GM08714 (cell line): ENCODE measurements around the gene LGALS12.
"Not testable (repeated sequence)": the region's sequence is repeated elsewhere in the genome, so short reads cannot be mapped to it uniquely, and the experiment has no call there.

Source experiments
- H3K4me3 ChIP-seq: fragments of 200-500 bp; sonication (Bioruptor generic); 2 replicates; pipeline ENCODE4 v1.5.1; 2014; ENCODE audit warnings: mild to moderate bottlenecking, low read length, inconsistent platforms
- ZNF274 ChIP-seq: IDR thresholded peaks from 2 replicates; pipeline ENCODE4 v1.6.1; 2012; ENCODE audit warnings: mild to moderate bottlenecking, low read depth, low read length

LGALS12 gene

DNA sequence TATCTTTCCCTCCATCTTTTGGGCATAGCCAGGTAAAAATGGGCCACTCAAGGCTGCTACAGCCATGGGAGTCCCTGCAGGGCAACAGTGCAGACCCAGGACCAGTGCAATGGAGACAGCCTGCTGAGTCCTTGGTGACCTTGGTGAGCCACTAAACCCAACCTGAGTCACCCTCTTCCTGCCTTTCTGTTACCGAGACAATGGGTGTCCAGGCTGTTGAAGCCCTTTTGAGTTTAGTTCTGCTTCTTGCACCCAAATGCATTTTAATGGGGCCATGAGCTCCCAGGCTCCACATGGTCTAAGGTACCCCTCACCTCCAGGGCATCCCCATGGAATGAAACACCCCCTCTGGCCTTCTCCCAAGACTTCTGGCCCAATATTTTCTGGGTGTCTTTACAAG is 29.9 kb downstream of the LGALS12 start:
- no peak overlapping the region for H3K4me3 ChIP-seq
- no peak for TF ChIP-seq ZNF274

DNA sequence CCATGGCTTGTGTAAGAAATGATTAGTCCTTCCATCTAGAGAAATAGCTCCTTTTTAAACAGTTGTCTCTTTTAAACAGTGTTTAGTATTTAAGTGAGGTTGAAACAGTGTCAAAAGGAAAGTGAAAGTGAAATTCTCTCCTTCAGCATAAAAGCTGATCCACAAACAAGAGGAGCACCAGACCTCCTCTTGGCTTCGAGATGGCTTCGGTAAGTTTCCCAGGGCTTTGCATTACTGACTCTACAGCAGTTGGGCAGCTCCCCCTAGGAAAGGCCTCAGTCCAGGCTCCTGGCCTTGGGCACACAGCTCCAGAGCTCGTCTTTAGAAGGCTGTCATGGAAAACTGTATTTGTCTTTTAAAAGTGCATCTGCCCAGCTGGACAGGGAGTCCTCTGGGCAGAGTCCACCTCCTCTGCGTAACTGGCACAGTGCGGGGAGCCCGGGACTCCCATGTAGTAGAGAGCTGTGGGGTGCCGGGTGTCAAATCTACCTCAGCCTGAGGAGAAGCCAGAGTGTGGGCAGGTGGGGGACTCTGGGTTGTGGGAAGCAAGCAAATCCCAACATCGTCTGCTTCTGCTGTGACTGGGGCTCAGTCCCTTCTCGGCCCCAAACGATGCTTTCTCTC is 30.9 kb downstream of the LGALS12 start, which contains the start of gene PLAAT4:
PLAAT4 (plus strand) TSS at position 140 of the 624 bp plus-strand sequence; CDS start at position 201, 61 bp downstream.
- no peak for TF ChIP-seq ZNF274
- H3K4me3 ChIP-seq, result peak within 1 kb of the TSS; percentile 57; the same call in 1 of the 2 replicates

- H3K4me3 ChIP-seq, result peak overlapping the region; percentile 57; the same call in 1 of the 2 replicates
- no peak for TF ChIP-seq ZNF274
Measured at GRCh38 chr11:63537293-63538101, 31.6 kb downstream of the LGALS12 start.

DNA sequence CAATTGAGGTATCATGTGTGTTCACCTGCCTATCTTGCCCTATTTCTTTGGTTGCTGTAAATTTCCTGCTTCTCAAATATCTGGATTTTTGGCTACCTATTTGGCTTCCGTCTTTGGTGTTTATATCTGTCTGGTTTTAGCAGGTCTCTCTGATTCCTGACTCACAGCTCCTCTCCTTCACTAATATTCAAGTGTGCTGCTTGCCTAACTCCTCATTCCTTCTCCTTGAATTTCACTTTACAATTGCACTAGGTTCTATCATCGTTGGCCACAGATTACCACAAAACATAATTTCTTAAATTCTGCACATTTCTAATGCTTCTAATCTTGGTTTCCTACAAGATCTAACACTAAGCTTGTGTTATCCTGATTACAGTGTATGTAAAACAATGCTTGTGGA is 36.6 kb downstream of the LGALS12 start:
- not testable (repeated sequence) for H3K4me3 ChIP-seq

DNA sequence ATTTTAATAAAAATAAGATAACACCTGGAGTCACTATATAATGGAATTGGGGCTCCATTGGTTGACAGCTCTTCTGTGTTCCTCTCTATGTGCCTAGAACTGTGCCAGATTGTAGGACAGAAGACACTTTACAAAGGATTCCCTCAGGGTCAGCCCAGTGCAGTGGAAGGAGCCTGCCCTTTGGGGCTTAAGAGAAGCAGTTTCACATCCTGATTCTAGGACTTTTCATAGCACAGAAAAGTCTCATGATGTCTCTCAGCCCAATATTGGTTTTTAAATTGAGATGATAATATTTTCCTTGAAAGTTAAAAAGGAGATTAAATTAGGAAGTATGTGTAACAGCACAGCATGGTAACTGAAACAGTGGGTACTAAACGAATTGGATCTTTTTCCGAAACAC is 37.8 kb downstream of the LGALS12 start:
- no peak overlapping the region for H3K4me3 ChIP-seq
- no peak for TF ChIP-seq ZNF274

- H3K4me3 ChIP-seq, result no peak overlapping the region
- no peak for TF ChIP-seq ZNF274
Measured at GRCh38 chr11:63547061-63547460, 41.2 kb downstream of the LGALS12 start.

GRCh38 chr11:63548178-63548577 is 42.3 kb downstream of the LGALS12 start:
- TF ChIP-seq ZNF274, result no peak
- H3K4me3 ChIP-seq, result no peak overlapping the region

GRCh38 chr11:63549411-63549810 is 43.5 kb downstream of the LGALS12 start:
- no peak overlapping the region for H3K4me3 ChIP-seq
- no peak for TF ChIP-seq ZNF274

GRCh38 chr11:63550156-63550700 is 44.3 kb downstream of the LGALS12 start:
- not testable (repeated sequence) for H3K4me3 ChIP-seq

- no peak for TF ChIP-seq ZNF274
- no peak overlapping the region for H3K4me3 ChIP-seq
Measured at GRCh38 chr11:63551091-63551888, 45.4 kb downstream of the LGALS12 start.

- H3K4me3 ChIP-seq, result no peak overlapping the region
- no peak for TF ChIP-seq ZNF274
Measured at GRCh38 chr11:63551889-63552266, 46.0 kb downstream of the LGALS12 start.

DNA sequence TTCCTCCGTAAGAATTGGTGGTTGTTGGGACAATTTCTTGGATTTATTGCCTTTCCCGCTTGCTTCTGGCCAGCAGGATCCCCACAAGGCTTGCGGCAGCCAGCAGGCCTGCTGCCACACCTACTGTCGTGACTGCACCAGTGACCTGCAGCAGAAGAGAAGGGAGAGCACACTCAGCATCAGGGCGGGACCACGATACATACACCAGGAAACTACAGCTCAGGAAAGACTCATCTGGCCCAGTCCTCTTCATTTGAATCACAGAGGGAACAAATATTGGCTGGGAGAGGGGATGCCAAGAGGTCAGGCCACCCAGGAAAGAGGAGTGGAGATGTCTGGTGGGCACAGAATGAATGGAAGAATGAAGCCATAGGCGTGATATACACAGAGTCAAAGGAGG is 47.0 kb downstream of the LGALS12 start:
- TF ChIP-seq ZNF274, result no peak
- no peak overlapping the region for H3K4me3 ChIP-seq

DNA sequence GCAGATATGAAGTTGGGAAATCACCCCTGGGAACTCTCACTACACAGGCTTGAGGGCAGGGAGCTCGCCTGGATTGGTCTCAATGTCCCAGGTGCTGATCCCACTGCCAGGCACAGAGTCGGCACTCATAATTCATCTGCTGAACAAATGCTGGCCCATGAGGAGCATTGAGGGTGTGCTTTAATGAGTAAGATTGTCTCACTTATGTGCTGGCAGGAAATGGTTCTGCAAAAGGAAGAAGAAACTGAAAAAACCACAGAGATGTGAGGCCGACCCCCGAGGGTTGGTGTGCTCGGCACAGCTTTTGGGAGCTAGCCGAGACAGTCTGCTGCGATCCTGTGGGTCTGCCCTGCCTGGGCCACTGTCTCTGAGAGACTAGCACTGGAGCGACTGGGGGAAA is 47.9 kb downstream of the LGALS12 start:
- TF ChIP-seq ZNF274, result no peak
- H3K4me3 ChIP-seq, result no peak overlapping the region

GRCh38 chr11:63554877-63555223 is 49.0 kb downstream of the LGALS12 start:
- no peak for TF ChIP-seq ZNF274

More at GRCh38 chr11:63554877-63555223, 49.0 kb downstream of the LGALS12 start:
- no peak overlapping the region for H3K4me3 ChIP-seq
